A549 (cell line): Measurements from ENCODE around the gene ATXN10. TPM values are rescaled to one million over a fixed set of nuclear protein-coding genes. Genes with fewer than 3 reads are reported as not detected.
A peak's percentile ranks its signal among the peaks of the same experiment; 100 is the strongest.

Experiments
- ATAC-seq, 2 experiments: fragments of 200-7000 bp in 1 of 2; fragments of >200 bp in 1 of 2; cut with Nextera tagmentation in 1 of 2; cut with Tn5 transposase in 1 of 2; 3 replicates each; pipeline versions ENCODE4 v1.8.0 to v1.9.1; 2018 to 2020; ENCODE audit warnings: mild to moderate bottlenecking in 1 of 2, moderate library complexity in 1 of 2
- CTCF ChIA-PET: fragments of 300-600 bp; sonication (Branson Sonifier 250); formaldehyde crosslinking; extraction: SDS; loops from one replicate; lab custom pipeline; 2021; ENCODE audit warnings: antibody characterized with exemption, inconsistent platforms; lab: Yijun Ruan, JAX
- POLR2A ChIA-PET: fragments of 350-600 bp; formaldehyde crosslinking; extraction: SDS; loops from one replicate; lab custom pipeline; 2021; ENCODE audit warnings: antibody characterized with exemption, inconsistent platforms; lab: Yijun Ruan, JAX
- DNase-seq, 2 experiments: peaks; one replicate each; pipeline versions ENCODE4 v3.0.0 to v3.0.0-alpha.2; 2011 to 2016; ENCODE audit warnings: low read depth in 1 of 2, low spot score in 1 of 2
- FAIRE-seq: peaks from 2 replicates; lab custom pipeline; 2011; peaks lifted over from hg19 to GRCh38; lab: Jason Lieb, UNC
- H3K27ac ChIP-seq, 2 experiments: fragments of >200 bp; sonication (Bioruptor Twin); formaldehyde crosslinking; 3 replicates each; pipeline ENCODE4 v1.5.1; 2016 to 2017
- H3K4me1 ChIP-seq: fragments of >200 bp; sonication (Bioruptor Twin); formaldehyde crosslinking; 3 replicates; pipeline ENCODE4 v1.6.1; 2016
- H3K4me2 ChIP-seq: fragments of >200 bp; sonication (Bioruptor Twin); formaldehyde crosslinking; 3 replicates; pipeline ENCODE4 v1.6.1; 2016
- H3K4me3 ChIP-seq: fragments of >200 bp; sonication (Bioruptor Twin); formaldehyde crosslinking; 3 replicates; pipeline ENCODE4 v1.5.1; 2016
- H3K9me3 ChIP-seq: fragments of >200 bp; sonication (Bioruptor Twin); formaldehyde crosslinking; 3 replicates; pipeline ENCODE4 v1.6.1; 2016
- BHLHE40 ChIP-seq: IDR thresholded peaks from 2 replicates; pipeline ENCODE4 v1.6.1; 2012; ENCODE audit warnings: low read depth, low read length, inconsistent platforms
- CEBPB ChIP-seq, 2 experiments: fragments of >200 bp in 1 of 2; sonication (Bioruptor Twin) in 1 of 2; formaldehyde crosslinking in 1 of 2; IDR thresholded peaks; 2 replicates each; pipeline ENCODE4 v1.6.1; 2012 to 2016
- CHD4 ChIP-seq: fragments of 200-600 bp; sonication (generic); IDR thresholded peaks from 2 replicates; pipeline ENCODE4 v1.6.1; 2016; ENCODE audit warnings: antibody characterized with exemption, mild to moderate bottlenecking, borderline replicate concordance
- EHMT2 ChIP-seq: fragments of 200-600 bp; sonication (generic); IDR thresholded peaks from 2 replicates; pipeline ENCODE4 v1.6.1; 2016; ENCODE audit warnings: antibody characterized with exemption, low read depth, mild to moderate bottlenecking, moderate library complexity
- EP300 ChIP-seq, 2 experiments: fragments of >200 bp; sonication (Bioruptor Twin); formaldehyde crosslinking; IDR thresholded peaks; 2 replicates in 1 of 2; 3 replicates in 1 of 2; pipeline ENCODE4 v1.6.1; 2016 to 2017
- ESRRA ChIP-seq: fragments of 150-350 bp; IDR thresholded peaks from 2 replicates; pipeline ENCODE4 v1.6.1; 2014; ENCODE audit warnings: mild to moderate bottlenecking, low read length, borderline replicate concordance
- FOXS1 ChIP-seq: fragments of 250-450 bp; sonication (Bioruptor Pico); IDR thresholded peaks from 2 replicates; pipeline ENCODE4 v1.5.0; 2020; ENCODE audit warnings: mild to moderate bottlenecking, moderate library complexity
- GATA3 ChIP-seq: IDR thresholded peaks from 2 replicates; pipeline ENCODE4 v1.6.1; 2012; ENCODE audit warnings: borderline replicate concordance
- HDAC2 ChIP-seq: fragments of 200-600 bp; sonication (generic); IDR thresholded peaks from 2 replicates; pipeline ENCODE4 v1.6.1; 2016
- HEYL ChIP-seq: fragments of 250-450 bp; sonication (Bioruptor Pico); IDR thresholded peaks from 2 replicates; pipeline ENCODE4 v1.8.0; 2021; ENCODE audit warnings: mild to moderate bottlenecking, moderate library complexity
- HOXA7 ChIP-seq: fragments of 250-450 bp; sonication (Bioruptor Pico); IDR thresholded peaks from 2 replicates; pipeline ENCODE4 v1.5.0; 2020; ENCODE audit warnings: mild to moderate bottlenecking, moderate library complexity
- HOXB13 ChIP-seq: fragments of 250-450 bp; sonication (Bioruptor Pico); IDR thresholded peaks from 2 replicates; pipeline ENCODE4 v1.5.0; 2020; ENCODE audit warnings: low read depth, mild to moderate bottlenecking, moderate library complexity
- JUNB ChIP-seq: fragments of >200 bp; sonication (Bioruptor Twin); formaldehyde crosslinking; IDR thresholded peaks from 2 replicates; pipeline ENCODE4 v1.6.1; 2016
- KDM1A ChIP-seq: fragments of 200-600 bp; sonication (generic); IDR thresholded peaks from 2 replicates; pipeline ENCODE4 v1.6.1; 2016; ENCODE audit warnings: low read depth, mild to moderate bottlenecking
- KDM5A ChIP-seq: fragments of 200-600 bp; sonication (generic); IDR thresholded peaks from 2 replicates; pipeline ENCODE4 v1.6.1; 2016; ENCODE audit warnings: antibody characterized with exemption, mild to moderate bottlenecking
- MAX ChIP-seq: IDR thresholded peaks from 2 replicates; pipeline ENCODE4 v1.6.1; 2012
- MAZ ChIP-seq: fragments of 150-350 bp; IDR thresholded peaks from 2 replicates; pipeline ENCODE4 v1.6.1; 2014; ENCODE audit warnings: antibody characterized with exemption, low read depth, low read length, borderline replicate concordance
- NR3C1 ChIP-seq: fragments of >200 bp; sonication (Bioruptor Twin); formaldehyde crosslinking; IDR thresholded peaks from 3 replicates; pipeline ENCODE4 v1.6.1; 2017
- PHF8 ChIP-seq: fragments of 200-600 bp; sonication (generic); IDR thresholded peaks from 2 replicates; pipeline ENCODE4 v1.6.1; 2016; ENCODE audit warnings: low read depth, mild to moderate bottlenecking, antibody characterized with exemption, moderate library complexity, borderline replicate concordance
- POLR2AphosphoS2 ChIP-seq: conservative IDR thresholded peaks from 2 replicates; pipeline ENCODE4 v1.6.1; 2012; ENCODE audit warnings: low read length, improper control_type of control experiment, inconsistent platforms
- RAD21 ChIP-seq, 2 experiments: fragments of >200 bp in 1 of 2; sonication (Bioruptor Twin) in 1 of 2; formaldehyde crosslinking in 1 of 2; IDR thresholded peaks in 1 of 2; conservative IDR thresholded peaks in 1 of 2; 2 replicates in 1 of 2; 3 replicates in 1 of 2; pipeline ENCODE4 v1.6.1; 2012 to 2018; ENCODE audit warnings: inconsistent platforms in 1 of 2
- RNF2 ChIP-seq: fragments of 200-600 bp; sonication (generic); IDR thresholded peaks from 2 replicates; pipeline ENCODE4 v1.6.1; 2016; ENCODE audit warnings: low read depth, mild to moderate bottlenecking, antibody characterized with exemption, moderate library complexity, borderline replicate concordance
- SMC3 ChIP-seq: fragments of >200 bp; sonication (Bioruptor Twin); formaldehyde crosslinking; IDR thresholded peaks from 3 replicates; pipeline ENCODE4 v1.6.1; 2018; ENCODE audit warnings: inconsistent platforms
- SREBF2 ChIP-seq: fragments of 450-650 bp; IDR thresholded peaks from 2 replicates; pipeline ENCODE4 v1.6.1; 2014; ENCODE audit warnings: mild to moderate bottlenecking, moderate library complexity
- TFCP2L1 ChIP-seq: fragments of 250-450 bp; sonication (Bioruptor Pico); IDR thresholded peaks from 2 replicates; pipeline ENCODE4 v1.5.0; 2021; ENCODE audit warnings: mild to moderate bottlenecking
- TP53 ChIP-seq: fragments of 250-450 bp; sonication (Bioruptor Pico); IDR thresholded peaks from 2 replicates; pipeline ENCODE4 v1.5.0; 2021; ENCODE audit warnings: mild to moderate bottlenecking, moderate library complexity
- USF2 ChIP-seq: fragments of 450-650 bp; IDR thresholded peaks from 2 replicates; pipeline ENCODE4 v1.6.1; 2014; ENCODE audit warnings: antibody characterized with exemption
- ZC3H11A ChIP-seq: fragments of 450-650 bp; IDR thresholded peaks from 2 replicates; pipeline ENCODE4 v1.6.1; 2014; ENCODE audit warnings: antibody characterized with exemption, mild to moderate bottlenecking
- ZFP36 ChIP-seq: fragments of 450-650 bp; IDR thresholded peaks from 2 replicates; pipeline ENCODE4 v1.6.1; 2014; ENCODE audit warnings: borderline replicate concordance; ENCODE audit not compliant: partially characterized antibody
- WGBS: methylation state at CpG from one replicate; pipeline ENCODE4 v1.1.6; 2017; ENCODE audit errors: missing lambda C conversion rate; 5-methylcytosine and 5-hydroxymethylcytosine counted together
- polyA plus RNA-seq, 4 experiments: library from polyadenylated mRNA; depleted of rRNA in 3 of 4; stranded (reverse); fragments of >200 nt; fragmentation: RNase III in 1 of 4; extraction: RNeasy Plus Mini Kit Qiagen cat#74134 plus additional on column Dnase treatment in 1 of 4; gene quantifications; 2 replicates in 3 of 4; 3 replicates in 1 of 4; pipeline ENCODE4 v1.2.3, GENCODE V29; 2011 to 2017
- TF ChIP-seq, protein P1 (sequence below): fragments of 250-450 bp; sonication (Bioruptor Pico); IDR thresholded peaks from 2 replicates; pipeline ENCODE4 v1.5.0; 2020; ENCODE audit warnings: low read depth, mild to moderate bottlenecking, moderate library complexity
- TF ChIP-seq, protein P2 (sequence below): fragments of >200 bp; sonication (Bioruptor Twin); formaldehyde crosslinking; IDR thresholded peaks from 2 replicates; pipeline ENCODE4 v1.6.1; 2016

Gene ATXN10
- polyA plus RNA-seq, 2 of the 4 experiments (the other 2 are of a cell fraction), result 126 to 281 TPM

- ChIA-PET CTCF (interaction anchor here (1.3 kb wide), 1 partner anchor 42 kb away, joined by 3 read pairs; no protein-coding TSS in a partner anchor), POLR2A (no interaction called here)
- no peaks in the 10 kb centered on the region for H3K9me3 ChIP-seq
- peak overlapping the region in 1 of 2 experiments; percentile 8; a peak in 1 of 6 replicates for H3K27ac ChIP-seq
- 94% methylated on average over 8 of the region's 8 CpGs for WGBS
- H3K4me2 ChIP-seq, result no peak overlapping the region
- FAIRE-seq (no peak), ATAC-seq (no peak), DNase-seq (no peak)
- H3K4me3 ChIP-seq, result no peak overlapping the region
- TF ChIP-seq MAZ (no peak), JUNB (no peak), MAX (no peak), KDM5A (no peak), GATA3 (no peak), RAD21 (conservative IDR thresholded peaks at IDR 0.05 in 1 of 2, IDR thresholded peaks at IDR 0.05 in 1 of 2) (no peak), HOXA7 (no peak), ZC3H11A (no peak), ZFP36 (no peak), TP53 (no peak), CEBPB (IDR thresholded peaks at IDR 0.05) (no peak), PHF8 (no peak), ESRRA (no peak), CHD4 (no peak), KDM1A (no peak)
- TF ChIP-seq, protein P1, sequence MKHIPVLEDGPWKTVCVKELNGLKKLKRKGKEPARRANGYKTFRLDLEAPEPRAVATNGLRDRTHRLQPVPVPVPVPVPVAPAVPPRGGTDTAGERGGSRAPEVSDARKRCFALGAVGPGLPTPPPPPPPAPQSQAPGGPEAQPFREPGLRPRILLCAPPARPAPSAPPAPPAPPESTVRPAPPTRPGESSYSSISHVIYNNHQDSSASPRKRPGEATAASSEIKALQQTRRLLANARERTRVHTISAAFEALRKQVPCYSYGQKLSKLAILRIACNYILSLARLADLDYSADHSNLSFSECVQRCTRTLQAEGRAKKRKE (CRISPR knock-in tag), result no peak
- TF ChIP-seq, protein P2, sequence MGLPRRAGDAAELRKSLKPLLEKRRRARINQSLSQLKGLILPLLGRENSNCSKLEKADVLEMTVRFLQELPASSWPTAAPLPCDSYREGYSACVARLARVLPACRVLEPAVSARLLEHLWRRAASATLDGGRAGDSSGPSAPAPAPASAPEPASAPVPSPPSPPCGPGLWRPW, result no peak
- TF ChIP-seq, all 56 proteins: peak for 0
- peaks cover 9% of the 10 kb centered on the region for H3K4me1 ChIP-seq
These were observed 165.0 kb downstream of the ATXN10 start for GRCh38 chr22:45836418-45837169.

- Histone ChIP-seq H3K4me2 (no peak overlapping the region), H3K4me3 (no peak overlapping the region), H3K27ac (no peak overlapping the region), H3K4me1 (peaks cover 4% of the 10 kb centered on the region; the same call in 2 of the 3 replicates), H3K9me3 (no peaks in the 10 kb centered on the region)
- TF ChIP-seq TFCP2L1 (CRISPR knock-in tag) (no peak), CEBPB (IDR thresholded peaks at IDR 0.05) (no peak), HOXB13 (no peak), EP300 (IDR thresholded peaks at IDR 0.05) (no peak), SREBF2 (no peak), USF2 (no peak), EHMT2 (no peak), HEYL (CRISPR knock-in tag) (no peak), HDAC2 (no peak), RNF2 (no peak), POLR2AphosphoS2 (no peak), SMC3 (no peak), BHLHE40 (no peak), FOXS1 (no peak), NR3C1 (no peak)
- ATAC-seq (no peak), FAIRE-seq (no peak), DNase-seq (no peak)
- 91% methylated on average over 7 of the region's 7 CpGs for WGBS
- POLR2A ChIA-PET, result no interaction called here
- CTCF ChIA-PET, result interaction anchor here (0.6 to 1.3 kb wide), 3 partner anchors 11 to 27 kb away, joined by 3 read pairs; no protein-coding TSS in a partner anchor
These were observed 165.9 kb downstream of the ATXN10 start for GRCh38 chr22:45837508-45837907.
